ENCODE results near the gene AAGAB.

DNA sequence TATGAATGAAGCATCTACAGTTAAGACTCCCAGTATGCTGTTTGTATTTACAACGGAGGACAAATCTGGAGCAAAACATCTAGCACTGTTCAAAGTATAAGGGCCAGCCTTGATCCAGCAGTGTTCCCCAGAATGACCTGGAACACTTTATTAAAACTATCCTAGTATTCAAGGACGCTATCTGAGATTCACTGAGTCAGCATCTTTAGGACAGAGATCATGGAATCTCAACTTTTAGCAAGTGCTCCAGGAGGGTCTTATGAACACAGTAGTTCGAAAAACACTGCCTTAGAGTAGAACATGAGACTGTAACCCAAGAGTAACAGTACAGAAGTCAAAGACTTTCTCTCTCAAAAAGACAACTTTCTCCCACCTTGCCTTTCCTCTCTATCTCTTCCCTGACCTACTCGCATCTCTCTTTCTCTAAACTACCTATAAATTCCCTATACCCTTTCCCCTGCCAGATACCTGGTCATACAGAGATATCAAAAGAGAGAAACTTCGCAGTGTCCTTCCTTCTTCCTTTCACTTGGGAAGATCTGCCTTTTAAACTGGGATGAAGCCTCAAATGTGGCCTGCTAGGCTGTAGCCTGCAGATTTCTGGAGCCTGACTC lies 43.8 kb downstream of the AAGAB start:
- TF ChIP-seq, protein P1, sequence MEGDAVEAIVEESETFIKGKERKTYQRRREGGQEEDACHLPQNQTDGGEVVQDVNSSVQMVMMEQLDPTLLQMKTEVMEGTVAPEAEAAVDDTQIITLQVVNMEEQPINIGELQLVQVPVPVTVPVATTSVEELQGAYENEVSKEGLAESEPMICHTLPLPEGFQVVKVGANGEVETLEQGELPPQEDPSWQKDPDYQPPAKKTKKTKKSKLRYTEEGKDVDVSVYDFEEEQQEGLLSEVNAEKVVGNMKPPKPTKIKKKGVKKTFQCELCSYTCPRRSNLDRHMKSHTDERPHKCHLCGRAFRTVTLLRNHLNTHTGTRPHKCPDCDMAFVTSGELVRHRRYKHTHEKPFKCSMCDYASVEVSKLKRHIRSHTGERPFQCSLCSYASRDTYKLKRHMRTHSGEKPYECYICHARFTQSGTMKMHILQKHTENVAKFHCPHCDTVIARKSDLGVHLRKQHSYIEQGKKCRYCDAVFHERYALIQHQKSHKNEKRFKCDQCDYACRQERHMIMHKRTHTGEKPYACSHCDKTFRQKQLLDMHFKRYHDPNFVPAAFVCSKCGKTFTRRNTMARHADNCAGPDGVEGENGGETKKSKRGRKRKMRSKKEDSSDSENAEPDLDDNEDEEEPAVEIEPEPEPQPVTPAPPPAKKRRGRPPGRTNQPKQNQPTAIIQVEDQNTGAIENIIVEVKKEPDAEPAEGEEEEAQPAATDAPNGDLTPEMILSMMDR (conservative IDR thresholded peaks at IDR 0.05), result no peak
- no peak for TF ChIP-seq EZH2 (IDR thresholded peaks at IDR 0.05; ENCODE audit: low read depth)

All from PC-9 (cell line).